ENCODE results near the gene RASGRF2.

The RASGRF2 gene

DNA sequence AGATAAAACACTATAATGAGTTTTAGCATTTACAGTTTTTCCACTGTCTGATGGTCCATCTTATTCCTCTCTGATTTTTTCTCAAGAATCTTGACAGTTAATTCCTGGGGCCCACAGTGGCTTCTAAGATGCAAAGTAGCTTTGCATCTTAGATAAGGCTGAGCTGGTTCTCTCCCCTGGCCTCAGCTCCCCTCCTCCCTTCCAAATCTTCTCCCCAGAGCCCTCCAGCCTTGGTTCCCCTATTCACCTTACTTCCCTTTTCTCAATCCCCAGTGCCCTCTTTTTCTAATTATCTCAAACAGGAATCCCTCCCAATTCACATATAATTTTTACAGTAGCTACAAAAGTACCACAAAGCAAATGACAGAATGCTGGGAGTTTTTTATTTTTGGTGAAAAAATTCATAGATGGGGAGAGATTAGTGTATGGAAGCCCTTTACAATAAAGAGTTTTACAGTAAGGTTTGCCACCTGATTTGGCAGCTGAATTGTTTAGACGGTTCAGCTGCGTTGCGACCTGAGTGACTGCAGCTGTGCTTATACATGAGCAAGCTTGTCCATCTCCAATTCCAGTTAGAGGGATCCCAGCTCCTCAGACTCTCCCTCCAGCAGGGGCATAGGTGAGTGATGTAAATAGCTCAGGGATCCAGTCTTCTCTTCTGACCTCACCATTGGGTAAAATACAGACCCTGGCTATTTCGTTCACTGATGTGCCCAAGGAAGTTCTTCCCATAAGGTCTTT is 221.6 kb downstream of the RASGRF2 start:
- no peak for DNase-seq

DNA sequence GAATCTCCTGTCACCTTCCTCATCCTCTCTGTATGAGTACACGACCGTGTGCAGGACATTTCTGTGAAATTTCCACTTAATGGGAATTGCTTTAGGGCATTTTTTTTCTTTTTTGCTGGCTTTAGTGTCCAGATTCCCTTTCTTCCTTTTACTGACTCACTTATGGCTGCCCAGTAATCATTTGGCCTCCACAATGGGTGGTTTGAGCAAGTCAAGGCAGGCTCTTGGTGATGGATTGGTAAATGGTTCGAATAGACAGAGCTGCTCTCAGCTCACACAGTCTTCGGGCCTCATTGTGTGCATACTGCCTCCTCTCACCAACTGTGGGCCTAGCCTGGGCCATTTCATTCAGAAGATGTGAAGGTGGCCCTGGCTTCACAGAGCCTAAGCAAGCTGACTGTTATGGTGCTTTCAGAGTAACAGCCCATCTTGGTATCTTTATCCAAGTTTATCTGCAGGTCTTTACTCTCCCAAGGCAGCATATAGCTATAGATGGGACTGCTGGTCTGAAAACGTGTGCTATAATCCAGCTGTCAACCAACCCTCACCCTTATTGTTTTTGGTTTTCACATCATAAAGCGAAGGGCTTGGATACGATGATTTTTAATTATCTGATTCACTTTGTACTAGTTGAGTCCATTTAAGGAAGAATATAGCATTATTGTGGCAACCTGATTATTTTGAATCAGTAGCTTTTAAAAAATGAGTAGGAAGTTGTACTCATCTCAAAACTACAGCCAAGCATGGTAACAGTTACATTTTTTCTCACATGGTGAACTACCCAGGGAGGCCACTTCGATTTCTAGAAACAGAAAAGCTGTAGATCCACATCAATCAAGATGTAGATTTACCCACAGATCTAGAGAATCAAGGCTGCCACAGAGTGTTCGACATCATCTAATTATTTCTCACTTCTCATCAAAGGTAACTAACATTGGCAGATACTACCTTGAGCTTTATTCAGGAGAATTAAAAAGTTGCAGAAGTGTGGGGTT is 222.5 kb downstream of the RASGRF2 start:
- no peak for DNase-seq

DNA sequence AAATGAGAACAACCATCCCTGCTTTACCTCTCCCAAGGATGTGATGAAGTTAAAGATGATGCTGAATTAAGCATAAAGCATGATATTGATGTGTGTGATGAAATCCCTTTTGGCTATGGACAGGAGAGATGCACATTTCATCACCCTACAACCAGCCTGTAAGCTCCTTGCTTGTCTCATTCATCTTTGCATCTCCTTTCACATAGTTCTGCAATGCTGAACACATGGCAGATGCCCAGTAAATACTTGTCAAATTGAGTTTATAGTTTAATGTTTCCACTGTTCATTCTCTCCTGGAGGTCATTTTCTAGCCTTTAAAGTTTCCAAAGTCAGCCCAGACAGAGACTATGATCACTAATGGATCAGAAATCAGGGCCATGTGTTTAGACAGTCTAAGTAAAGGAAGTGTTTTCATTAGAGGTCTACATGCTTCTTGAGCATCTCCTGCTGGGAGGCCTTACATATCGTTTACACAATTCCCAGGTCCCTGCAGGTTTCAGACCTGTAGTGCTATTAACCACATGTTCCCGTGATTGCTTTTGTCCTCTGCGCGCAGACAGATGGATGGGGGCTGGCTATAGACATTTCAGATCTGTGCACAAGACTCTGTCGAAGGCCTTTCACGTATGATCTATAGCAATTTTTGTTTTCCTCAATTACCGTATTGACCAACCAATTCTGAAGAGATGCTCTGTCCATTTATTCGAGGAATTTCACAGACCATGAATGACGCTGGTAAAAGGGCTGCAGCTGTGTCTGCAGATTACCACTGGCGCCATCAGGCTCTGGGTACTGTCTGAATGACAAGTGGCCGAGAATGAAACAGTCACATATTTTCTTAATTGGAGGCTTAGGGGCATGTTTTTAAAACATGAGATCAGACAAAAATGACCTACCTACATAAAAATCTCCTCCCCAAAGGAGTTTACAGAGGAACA is 223.9 kb downstream of the RASGRF2 start:
- no peak for DNase-seq

DNA sequence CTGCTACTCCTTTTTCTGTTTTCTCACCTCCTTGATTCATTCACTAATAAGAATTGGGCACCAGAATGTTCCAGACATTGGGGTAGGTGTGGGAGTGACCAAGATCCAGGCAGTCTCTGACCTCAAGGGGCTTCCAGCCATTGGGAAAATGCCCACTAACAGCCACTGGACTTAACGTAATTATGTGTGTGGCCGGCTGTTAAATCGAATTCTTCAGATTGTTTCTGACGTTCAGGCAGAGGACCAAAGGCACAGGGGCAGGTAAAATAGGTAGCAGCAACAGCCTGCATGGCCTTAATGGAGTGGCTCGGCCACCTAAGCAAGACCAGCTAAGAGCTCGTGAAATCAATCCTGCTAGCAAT is 224.6 kb downstream of the RASGRF2 start:
- no peak for DNase-seq

DNA sequence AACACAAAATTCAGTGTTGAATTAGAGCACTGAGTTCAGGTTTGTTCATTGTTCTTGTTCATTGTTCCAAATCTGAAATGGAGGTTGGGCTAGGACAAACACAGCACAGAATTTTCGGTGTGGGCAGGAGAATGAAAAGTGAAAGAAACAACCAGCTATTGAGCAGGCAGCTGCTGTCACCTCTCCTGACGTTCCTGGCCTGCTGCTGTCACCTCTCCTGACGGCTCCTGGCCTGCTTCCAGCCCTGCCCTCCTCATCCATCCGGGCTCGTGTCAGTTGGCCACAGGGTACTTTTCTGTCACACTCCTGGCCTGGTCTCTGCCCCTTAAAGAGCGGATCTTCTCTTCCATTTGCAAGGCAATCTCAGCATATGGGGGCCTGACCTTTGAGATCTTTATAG is 227.7 kb downstream of the RASGRF2 start:
- no peak for DNase-seq

DNA sequence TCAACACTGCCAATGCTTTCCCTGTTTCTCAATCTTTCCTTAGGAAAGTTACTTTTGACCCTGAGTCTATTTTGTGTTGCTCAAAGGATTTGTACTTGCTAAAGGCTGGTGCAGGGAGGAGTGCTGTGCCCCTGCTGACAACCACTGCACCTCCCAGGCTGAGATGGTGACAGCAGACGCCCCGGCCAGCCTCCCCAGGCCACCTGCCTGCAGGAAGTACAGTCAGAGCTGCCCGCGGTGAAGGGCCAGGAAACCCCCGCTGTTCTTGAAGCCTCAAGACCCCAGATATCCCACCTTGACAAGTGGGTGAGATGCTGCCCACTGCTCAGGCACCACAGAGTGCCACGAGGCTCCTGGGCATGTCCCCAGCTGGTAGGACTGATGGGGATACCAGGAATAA is 228.8 kb downstream of the RASGRF2 start:
- DNase-seq = no peak

DNA sequence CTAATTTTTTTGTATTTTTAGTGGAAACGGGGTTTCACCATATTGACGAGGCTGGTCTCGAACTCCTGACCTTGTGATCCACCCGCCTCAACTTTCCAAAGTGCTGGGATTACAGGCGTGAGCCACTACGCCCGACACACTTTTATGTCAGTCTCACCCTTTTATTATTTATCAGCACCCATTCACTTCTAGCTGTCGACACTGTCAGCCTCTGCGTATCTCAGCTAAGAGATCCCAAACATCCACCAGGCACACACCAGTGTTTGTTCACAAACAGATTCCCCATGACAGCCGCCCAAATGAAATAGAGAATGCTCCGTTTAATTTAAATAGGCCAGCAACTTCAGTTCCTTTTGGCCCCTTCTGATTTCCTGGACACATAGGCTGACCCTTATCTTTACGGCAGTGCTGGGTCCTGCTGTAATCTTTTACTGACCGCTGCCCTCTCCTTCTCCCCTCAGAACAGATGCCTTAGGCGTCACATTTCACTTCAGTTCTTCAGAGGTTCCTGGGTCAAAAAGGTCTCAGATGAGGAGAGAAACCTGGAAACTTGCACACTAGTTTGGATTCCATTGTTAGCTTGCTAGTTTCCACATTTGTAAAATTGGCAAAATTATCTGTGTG is 229.8 kb downstream of the RASGRF2 start:
- no peak for DNase-seq

DNA sequence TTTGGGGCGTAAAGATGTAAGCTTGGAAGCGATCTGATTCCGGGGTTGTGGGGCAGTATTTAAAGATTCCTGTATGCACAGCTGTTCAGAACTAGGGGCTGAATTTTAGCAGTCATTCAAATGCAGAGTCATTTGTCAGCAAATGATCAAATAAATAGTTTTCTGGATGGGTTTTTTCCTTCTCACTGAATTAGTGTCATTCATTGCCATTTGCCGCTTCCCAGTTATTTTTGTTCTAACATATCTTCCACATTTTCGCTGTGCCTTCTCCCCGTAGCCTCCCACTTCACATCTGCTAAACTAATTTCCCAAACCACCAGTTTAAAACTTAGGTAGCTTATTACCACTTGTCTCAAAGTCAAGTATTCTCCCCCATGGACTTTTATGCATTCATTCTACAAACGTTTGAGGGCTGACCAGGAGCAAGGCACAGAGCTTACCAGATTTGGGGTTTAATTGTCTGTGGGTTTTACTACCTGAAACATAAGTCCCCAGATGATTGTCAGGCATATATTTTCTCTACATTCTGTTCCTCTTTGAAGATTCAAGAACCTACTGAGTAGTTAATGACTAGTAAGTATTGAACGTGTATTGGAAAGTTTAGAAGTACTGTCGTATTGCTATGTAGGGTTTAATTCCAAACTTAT is 231.7 kb downstream of the RASGRF2 start:
- DNase-seq = no peak

DNA sequence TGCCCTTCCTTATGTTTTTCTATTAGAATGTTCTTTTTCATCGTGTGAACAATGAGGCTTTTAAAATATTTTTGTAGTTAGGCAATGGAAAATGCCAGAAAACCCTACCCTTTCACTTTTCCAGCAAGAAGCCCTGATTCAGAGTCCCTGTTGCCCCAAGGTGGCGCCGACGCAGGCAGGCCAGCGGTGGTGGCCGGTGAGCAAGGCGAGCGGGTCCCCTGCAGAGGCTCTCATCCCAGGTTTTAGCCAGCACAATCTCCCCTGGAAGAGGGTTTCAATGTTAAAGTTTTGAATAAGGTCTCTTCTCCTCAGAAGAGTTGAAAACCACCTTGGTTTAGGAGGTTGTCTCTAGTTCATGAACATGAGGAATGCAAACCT is 232.2 kb downstream of the RASGRF2 start:
- DNase-seq = no peak

DNA sequence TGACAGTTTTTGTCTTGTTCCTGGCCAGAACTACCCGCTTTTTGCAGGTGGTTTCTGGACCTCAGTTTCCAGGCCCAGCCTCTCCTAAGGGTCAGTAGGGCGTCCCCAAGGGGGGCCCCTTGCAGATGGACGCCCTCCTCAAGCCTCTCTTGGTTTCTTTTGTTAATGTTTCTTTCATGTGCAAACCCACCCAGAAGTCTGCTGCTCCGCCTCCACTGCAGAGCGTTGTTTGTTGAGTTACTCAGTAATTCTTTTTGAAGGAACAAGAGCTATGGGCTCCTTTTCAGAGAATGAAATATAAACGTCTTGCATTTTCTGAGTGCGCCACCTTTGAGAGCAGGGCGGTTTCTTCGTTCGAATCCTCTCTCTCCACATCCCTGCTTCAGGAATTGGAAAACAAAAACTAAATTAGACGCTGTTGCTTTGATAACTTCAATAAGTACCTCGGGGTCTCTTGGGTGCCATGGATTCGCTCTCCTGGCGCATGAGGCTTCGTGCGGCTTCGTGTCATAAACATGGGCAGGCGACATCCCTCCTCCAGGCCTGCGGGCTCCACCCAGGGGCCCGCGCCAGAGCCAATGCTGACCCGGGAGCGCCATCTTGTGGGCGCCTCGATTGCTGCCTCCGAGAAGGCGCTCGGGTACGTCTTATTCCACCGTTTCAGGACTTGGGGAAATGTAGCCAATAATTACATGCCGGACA is 234.6 kb downstream of the RASGRF2 start:
- peak; percentile 14 to 18 for DNase-seq

DNA sequence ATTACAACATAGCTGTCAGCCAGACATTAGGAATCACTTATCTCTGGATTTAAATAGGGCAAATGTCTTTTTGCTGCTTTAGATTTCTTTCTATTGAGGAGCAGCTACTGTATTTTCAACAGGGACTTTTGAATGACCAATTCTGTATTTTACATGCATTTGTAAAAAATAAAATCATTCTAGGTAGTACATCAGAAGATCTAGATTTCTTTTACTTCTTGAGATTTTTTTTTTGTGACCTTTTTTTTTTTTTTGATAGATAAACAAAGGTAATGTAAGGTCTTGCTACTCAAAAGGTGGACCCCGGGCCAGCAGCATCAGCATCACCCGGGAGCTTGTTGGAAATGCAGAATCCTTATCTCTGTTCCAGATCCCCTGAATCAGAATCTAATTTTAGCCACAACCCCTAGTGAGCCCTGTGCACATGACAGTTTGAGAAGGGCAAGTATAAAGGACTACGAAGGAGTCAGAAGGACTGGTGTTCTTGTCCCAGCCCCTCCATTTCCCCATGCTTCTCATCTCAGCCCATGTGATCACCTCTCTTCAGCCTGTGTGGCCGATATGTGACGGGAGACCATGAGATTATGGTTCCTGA is 235.3 kb downstream of the RASGRF2 start:
- DNase-seq = no peak

DNA sequence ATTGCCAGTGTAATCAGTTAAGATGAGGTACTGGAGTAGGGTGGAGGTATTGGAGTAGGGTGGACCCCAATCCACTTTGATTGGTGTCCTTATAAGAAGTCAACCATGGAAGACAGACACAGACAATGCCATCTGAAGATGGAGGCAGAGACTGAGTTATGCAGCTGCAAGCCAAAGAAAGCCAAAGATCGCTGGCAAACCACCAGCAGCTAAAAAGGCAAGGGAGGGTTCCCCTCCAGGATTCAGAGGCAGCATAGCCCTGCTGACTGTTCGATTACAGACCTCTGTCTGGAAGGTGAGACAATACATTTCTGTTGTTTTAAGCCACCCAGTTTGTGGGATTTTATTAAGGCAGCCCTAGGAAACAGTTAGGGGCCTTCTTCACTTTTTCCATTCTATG is 242.5 kb downstream of the RASGRF2 start:
- no peak for DNase-seq

DNA sequence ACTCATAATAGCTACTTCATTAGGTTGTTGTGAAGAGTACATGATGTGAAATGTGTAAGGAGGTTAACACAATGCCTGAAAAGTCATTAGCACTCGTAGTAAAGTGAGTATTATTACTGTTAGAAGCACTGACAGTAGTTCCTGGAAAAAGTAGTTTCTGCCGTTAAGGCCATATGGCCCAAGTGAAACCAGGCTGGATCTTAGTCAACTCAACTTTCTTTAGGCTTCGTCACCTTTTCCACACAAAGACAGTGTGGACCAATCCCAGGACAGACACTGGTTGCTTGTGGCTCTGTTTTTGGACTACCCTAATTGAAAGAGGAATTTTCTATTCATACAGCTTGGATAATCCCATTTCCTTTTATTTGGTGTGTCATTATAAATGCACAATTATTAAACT is 243.6 kb downstream of the RASGRF2 start:
- DNase-seq = no peak

DNA sequence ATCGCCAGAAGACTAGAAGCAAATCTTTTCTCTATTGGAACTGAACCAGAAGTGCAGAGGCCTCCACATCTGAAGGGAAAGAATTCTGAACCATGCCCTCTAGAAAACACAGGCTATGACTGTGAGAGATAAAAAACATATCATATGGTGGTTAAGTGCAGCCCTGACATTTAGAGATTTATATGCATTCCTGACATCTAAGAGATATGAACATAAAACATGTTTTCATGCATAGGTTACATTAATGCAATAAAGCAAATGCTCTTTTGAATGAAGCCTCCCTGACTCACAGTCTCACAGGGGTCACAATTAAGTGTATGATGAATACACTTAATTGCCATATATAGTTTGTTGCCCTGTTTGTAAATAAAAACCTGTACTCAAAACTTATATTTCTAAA is 244.0 kb downstream of the RASGRF2 start:
- no peak for DNase-seq

DNA sequence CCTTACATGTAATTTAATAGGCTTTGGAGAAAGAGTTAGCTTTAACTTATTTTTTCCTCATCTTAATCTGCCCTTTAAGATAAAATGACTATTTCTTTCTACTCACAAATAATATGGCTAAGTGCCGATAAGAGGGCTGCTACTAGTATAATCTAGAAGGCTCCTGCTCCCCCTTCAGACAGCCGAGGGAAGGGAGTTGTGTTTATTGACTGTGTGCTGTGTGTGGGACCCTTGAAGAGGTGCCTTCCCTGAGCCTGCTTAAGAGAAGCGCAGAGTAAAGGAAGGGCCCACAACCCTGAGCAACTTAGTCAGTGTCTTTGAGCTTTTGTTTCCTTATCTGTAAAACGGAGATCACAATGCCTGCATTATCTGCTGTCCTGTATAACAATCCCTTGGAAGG is 244.9 kb downstream of the RASGRF2 start:
- no peak for DNase-seq

DNA sequence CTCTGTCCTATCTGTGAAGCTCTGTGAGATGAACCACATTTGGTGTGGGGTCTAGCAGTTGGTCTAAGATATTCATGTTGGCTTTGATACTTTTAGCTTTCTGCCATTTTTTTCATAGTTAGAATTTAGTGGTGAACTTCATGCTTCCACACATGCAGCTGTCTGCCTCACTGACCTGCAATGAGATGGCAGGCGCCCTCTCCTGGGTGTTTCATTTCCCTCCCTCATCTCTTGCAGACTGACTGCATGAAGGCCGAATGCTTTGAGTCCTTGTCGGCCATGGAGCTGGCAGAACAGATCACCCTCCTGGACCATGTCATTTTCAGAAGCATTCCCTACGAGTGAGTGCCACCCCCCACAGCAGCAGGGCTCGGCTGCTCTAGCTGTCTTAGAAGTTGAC is 246.8 kb downstream of the RASGRF2 start:
- no peak for DNase-seq

DNA sequence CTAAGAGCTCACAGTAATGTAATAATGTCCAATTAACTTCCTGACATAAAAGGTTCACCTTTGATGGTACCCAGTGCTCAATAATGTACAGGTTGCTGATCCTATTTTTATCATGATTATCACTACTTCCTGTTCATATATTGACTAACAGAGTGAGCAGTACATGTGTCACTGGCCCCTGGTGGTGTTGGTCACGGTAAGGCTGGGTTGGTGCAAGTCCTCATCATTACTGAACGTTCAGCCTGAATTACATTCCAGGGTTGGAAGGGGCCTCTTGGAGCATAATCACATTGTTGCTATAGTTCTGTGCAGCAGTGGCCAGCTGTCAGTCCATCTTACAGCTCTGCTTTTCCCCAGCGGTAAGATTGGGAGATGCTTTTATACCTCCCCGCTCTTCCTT is 248.7 kb downstream of the RASGRF2 start:
- DNase-seq = no peak

DNA sequence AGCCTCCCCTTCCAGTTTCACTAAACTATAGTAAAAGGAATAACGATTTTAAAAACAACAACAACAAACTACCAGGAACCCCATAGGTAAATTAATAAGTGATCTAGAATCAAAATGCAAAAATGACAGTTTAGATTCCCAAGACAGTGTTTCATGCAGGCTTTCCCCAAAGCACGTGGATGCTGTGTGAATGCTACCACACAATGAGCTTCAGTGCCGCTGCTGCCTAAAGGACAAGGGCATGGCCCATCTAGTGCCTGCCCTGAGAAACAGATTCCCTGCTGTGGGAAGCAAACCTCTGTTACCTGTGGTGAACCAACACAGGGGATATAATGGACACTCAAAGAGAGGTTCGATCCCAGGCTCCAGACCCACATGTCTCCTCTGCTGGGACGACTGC is 249.2 kb downstream of the RASGRF2 start:
- no peak for DNase-seq

DNA sequence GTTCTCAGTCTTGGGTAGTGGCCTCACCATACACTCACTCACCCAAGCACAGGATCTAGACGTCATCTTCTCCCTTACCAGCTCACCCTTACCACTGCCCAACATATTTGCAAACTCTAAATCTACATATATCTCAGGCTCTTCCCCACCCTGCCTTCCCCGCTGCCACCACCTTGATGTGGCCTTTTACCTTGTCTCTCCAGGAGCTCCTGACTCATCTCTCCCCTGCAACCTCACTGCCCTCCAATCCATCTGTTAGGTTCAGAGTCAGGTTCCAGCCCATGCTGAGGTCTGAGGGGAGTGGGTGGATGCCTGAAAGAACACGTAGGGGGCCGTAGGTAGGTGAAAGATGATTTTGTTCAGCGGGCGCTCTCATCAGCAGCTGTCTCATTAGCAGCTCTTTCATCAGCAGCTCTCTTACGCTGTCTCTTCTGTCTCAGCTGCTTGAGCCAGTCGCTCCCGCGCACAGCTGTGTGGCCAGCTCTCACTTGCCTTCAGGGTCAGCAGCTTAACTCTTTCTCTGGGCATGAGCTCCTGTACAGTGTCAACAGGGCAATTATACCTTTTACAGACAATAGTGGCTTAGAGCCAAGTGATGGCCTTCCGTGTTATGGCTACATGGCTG is 249.8 kb downstream of the RASGRF2 start:
- DNase-seq = no peak

DNA sequence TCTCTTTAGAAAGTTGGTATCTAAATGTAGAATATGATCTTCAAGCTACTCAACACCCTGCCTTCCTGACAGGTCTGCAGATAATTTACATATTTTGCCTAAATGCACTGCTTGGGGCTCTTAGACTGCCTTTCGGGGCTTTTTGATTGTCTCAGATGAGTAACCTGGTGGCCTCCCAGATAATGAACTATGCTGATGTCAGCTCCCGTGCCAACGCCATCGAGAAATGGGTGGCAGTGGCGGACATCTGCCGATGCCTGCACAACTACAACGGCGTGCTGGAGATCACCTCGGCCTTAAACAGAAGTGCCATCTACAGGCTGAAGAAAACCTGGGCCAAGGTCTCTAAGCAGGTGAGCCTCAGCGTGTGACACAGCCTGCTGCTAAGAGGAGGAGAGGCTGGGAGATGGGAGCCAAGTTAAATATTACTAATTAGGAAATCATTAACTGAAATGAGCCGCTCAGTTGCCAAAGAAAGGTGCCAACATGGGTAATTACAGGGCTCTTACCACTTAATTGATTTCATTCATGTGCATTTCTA is 252.1 kb downstream of the RASGRF2 start:
- DNase-seq = no peak
